Left lung (tissue), 10 donors: Measurements from ENCODE around the gene HCST. TPM values are rescaled to one million over a fixed set of nuclear protein-coding genes. Genes with fewer than 3 reads are reported as not detected.

Source experiments
- ATAC-seq: fragments of 200-7000 bp; cut with Tn5 transposase; one replicate; pipeline ENCODE4 v1.9.1; 2020; ENCODE audit warnings: moderate library complexity
- DNase-seq, 4 donors: peaks; one replicate each; pipeline ENCODE4 v3.0.0-alpha.2; 2013 to 2020
- H3K27ac ChIP-seq, 2 donors: fragments of 200-600 bp; sonication (generic) in 1 of 2; one replicate each; pipeline versions ENCODE4 v1.5.0 to v1.8.0; 2020 to 2021
- H3K27me3 ChIP-seq, 2 donors: fragments of 200-600 bp; sonication (generic) in 1 of 2; one replicate each; pipeline versions ENCODE4 v1.5.0 to v1.8.0; 2020 to 2021
- H3K36me3 ChIP-seq, 2 donors: fragments of 200-600 bp; sonication (generic) in 1 of 2; one replicate each; pipeline versions ENCODE4 v1.5.0 to v1.8.0; 2020 to 2021
- H3K4me1 ChIP-seq, 2 donors: fragments of 200-600 bp; one replicate each; pipeline ENCODE4 v1.8.0; 2021
- H3K4me3 ChIP-seq, 2 donors: fragments of 200-600 bp; sonication (generic) in 1 of 2; one replicate each; pipeline versions ENCODE4 v1.5.0 to v1.8.0; 2020 to 2021; ENCODE audit warnings: mild to moderate bottlenecking in 1 of 2
- H3K9me3 ChIP-seq, 2 donors: fragments of 200-600 bp; sonication (generic) in 1 of 2; one replicate each; pipeline versions ENCODE4 v1.5.0 to v1.8.0; 2020 to 2021
- intact Hi-C, 2 donors: fragments of 100-400 bp; cut with DNase I; formaldehyde crosslinking; loops; one replicate each; pipeline versions ENCODE4 v1.11.2 to v1.14.2; 2022
- polyA plus RNA-seq, 6 donors: library from polyadenylated mRNA; unstranded; fragments of 120-200 nt; gene quantifications; one replicate each; pipeline ENCODE4 v1.2.1, GENCODE V29; 2013; ENCODE audit not compliant: insufficient read length in 6 of 6
- total RNA-seq, 2 donors: library from RNA; stranded (reverse); fragmentation: NEBNext Ultra II Directional; extraction: Animal tissue kit (Norgen Biotek cat#: 25700); gene quantifications; one replicate each; pipeline ENCODE4 v1.2.1, GENCODE V29; 2021
- TF ChIP-seq, protein P1 (sequence below), 2 donors: fragments of 200-600 bp; sonication (generic) in 1 of 2; IDR thresholded peaks; one replicate each; pipeline versions ENCODE4 v1.5.0 to v1.8.0; 2021; ENCODE audit warnings: antibody characterized with exemption in 2 of 2
- donor health status: DM: no; HTN: yes; CAD: no.
- donor health status: DM: no; HTN: no; CAD: no.

HCST gene
- total and polyA plus RNA-seq, 8 donors, result 3.6 to 26.0 (median 4.9) TPM

DNA sequence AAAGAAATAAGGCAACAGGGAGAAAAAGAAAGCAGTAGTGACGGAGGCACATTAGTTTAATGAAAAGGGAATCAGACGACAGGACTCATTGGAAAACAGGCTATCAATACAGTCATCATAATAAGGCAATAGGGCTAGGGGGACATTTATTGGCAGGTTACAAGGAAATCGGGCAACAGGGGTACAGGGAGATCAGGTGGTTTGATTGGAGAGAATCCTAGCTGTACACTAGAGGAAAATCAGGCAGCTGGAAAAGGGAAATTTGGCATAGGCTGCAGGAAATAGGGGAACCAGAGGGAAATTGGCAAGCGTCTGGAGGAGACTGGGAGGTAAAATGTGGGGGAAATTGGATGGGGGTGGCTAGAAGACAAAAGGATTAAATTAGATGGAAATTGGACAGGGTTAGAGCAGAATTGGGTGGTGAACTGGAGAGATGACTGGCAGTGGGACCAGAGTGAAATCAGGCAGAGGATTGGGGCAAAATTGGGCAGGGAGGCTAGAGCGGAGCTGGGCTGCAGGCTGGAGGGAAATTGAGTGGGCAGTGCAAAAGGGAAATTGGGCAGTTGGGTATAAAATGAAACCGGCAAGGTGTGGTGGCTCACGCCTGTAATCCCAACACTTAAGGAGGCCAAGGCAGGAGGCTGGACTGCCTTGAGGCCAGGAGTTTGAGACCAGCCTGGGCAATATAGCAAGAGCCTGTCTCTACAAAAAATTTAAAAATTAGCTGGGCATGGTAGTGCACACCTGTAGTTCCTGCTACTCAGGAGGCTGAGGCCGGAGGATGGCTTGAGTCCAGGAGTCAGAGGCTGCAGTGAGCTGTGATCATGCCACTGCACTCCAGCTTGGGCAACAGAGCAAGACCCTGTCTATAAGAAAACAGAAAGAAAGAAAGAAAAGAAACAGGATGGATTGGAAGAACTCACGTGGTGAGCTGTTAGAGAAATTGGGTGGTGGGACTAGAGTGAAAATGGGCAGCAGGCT, 41.3 kb downstream of the HCST start:
- peaks cover 0 to 29% of the 10 kb centered on the region in 2 donors for H3K36me3 ChIP-seq
- intact Hi-C loops, result no loop called here
- no peaks in the 10 kb centered on the region for H3K27me3 ChIP-seq
- H3K27ac ChIP-seq, result no peak overlapping the region
- TF ChIP-seq, protein P1, sequence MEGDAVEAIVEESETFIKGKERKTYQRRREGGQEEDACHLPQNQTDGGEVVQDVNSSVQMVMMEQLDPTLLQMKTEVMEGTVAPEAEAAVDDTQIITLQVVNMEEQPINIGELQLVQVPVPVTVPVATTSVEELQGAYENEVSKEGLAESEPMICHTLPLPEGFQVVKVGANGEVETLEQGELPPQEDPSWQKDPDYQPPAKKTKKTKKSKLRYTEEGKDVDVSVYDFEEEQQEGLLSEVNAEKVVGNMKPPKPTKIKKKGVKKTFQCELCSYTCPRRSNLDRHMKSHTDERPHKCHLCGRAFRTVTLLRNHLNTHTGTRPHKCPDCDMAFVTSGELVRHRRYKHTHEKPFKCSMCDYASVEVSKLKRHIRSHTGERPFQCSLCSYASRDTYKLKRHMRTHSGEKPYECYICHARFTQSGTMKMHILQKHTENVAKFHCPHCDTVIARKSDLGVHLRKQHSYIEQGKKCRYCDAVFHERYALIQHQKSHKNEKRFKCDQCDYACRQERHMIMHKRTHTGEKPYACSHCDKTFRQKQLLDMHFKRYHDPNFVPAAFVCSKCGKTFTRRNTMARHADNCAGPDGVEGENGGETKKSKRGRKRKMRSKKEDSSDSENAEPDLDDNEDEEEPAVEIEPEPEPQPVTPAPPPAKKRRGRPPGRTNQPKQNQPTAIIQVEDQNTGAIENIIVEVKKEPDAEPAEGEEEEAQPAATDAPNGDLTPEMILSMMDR (IDR thresholded peaks at IDR 0.05), result no peak
- H3K9me3 ChIP-seq, result no peaks in the 10 kb centered on the region
- no peak overlapping the region for H3K4me3 ChIP-seq
- peak in 1 of 4 donors; percentile 11 for DNase-seq
- no peaks in the 10 kb centered on the region for H3K4me1 ChIP-seq
- ATAC-seq, result no peak

DNA sequence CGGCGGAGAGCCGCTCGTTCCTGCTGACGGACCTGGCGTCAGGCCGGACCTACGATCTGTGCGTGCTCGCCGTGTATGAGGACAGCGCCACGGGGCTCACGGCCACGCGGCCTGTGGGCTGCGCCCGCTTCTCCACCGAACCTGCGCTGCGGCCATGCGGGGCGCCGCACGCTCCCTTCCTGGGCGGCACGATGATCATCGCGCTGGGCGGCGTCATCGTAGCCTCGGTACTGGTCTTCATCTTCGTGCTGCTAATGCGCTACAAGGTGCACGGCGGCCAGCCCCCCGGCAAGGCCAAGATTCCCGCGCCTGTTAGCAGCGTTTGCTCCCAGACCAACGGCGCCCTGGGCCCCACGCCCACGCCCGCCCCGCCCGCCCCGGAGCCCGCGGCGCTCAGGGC, 42.2 kb downstream of the HCST start:
- H3K27me3 ChIP-seq, result no peaks in the 10 kb centered on the region
- intact Hi-C loops, result no loop called here
- no peak overlapping the region for H3K27ac ChIP-seq
- no peak overlapping the region for H3K4me3 ChIP-seq
- no peaks in the 10 kb centered on the region for H3K9me3 ChIP-seq
- TF ChIP-seq, protein P1 (IDR thresholded peaks at IDR 0.05), result no peak
- ATAC-seq (no peak), DNase-seq (peak in 1 of 4 donors; percentile 77)
- H3K4me1 ChIP-seq, result no peaks in the 10 kb centered on the region
- peaks cover 0 to 26% of the 10 kb centered on the region in 2 donors for H3K36me3 ChIP-seq

DNA sequence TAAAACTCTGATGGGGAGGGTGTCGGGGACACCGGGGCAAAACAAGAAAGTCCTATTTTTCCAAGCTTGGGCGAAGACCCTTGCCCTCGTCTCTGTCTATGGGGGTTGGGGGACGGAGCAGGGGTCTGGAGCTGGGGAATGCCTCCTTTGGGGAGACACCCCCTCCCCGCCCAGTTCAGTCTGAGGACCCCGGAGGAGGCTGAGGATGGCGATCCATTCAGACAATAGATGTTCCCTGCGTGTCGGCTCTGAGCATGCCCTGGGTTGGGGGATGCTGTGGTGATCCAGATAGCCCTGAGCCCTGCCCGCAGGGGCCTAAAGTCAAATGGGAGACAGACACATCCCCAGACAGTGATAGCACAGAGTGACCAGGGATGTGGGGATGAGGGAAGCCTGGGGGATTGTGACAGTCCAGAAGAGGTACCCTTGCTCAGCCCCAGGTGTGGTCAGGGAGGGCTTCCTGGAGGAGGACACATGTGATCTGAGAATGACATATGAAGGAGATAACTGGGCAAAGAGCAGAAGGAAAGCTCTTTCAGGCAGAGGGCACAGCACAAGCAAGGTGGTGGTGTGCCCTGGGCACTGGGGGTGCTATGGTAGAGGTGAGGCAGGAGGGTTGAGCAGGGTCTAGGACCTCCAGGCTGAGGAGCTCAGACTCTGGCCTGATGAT, 42.9 kb downstream of the HCST start:
- peaks cover 0 to 19% of the 10 kb centered on the region in 2 donors for H3K36me3 ChIP-seq
- DNase-seq (peak in 1 of 4 donors; percentile 39), ATAC-seq (no peak)
- TF ChIP-seq, protein P1 (IDR thresholded peaks at IDR 0.05), result no peak
- H3K27me3 ChIP-seq, result no peaks in the 10 kb centered on the region
- no peak overlapping the region for H3K27ac ChIP-seq
- intact Hi-C loops, result no loop called here
- H3K4me3 ChIP-seq, result no peak overlapping the region
- no peaks in the 10 kb centered on the region for H3K9me3 ChIP-seq
- H3K4me1 ChIP-seq, result no peaks in the 10 kb centered on the region

DNA sequence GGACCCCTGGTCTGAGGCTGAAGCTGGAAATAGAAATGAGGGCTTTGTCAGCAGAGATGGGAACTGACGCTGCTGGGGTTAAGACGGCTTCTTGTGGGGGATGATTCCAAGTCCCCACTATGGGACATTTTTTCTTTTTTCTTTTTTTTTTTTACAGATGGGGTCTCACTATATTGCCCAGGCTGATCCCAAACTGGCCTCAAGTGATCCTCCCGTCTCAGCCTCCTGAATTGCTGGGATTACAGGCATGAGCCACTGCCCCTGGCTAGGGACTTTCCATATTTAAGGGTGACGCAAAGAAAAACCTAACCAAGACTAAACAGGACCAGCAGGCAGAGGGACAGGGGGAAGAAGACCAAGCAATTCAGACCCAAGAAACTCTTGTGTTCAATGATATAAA, 43.9 kb downstream of the HCST start:
- ATAC-seq, result no peak
- Histone ChIP-seq H3K4me3 (no peak overlapping the region), H3K4me1 (no peaks in the 10 kb centered on the region), H3K27ac (no peak overlapping the region), H3K27me3 (no peaks in the 10 kb centered on the region), H3K36me3 (peaks cover 0 to 11% of the 10 kb centered on the region in 2 donors), H3K9me3 (no peaks in the 10 kb centered on the region)
- TF ChIP-seq, protein P1 (IDR thresholded peaks at IDR 0.05), result no peak
- intact Hi-C loops, result no loop called here
- DNase-seq, result no peak

- TF ChIP-seq, protein P1 (IDR thresholded peaks at IDR 0.05), result no peak
- Histone ChIP-seq H3K4me3 (no peak overlapping the region), H3K27ac (no peak overlapping the region), H3K4me1 (peaks cover 0 to 17% of the 10 kb centered on the region in 2 donors), H3K27me3 (no peaks in the 10 kb centered on the region), H3K36me3 (peaks cover 0 to 7% of the 10 kb centered on the region in 2 donors), H3K9me3 (no peaks in the 10 kb centered on the region)
- DNase-seq (no peak), ATAC-seq (no peak)
- intact Hi-C loops, result no loop called here
These were observed 46.8 kb downstream of the HCST start for GRCh38 chr19:35949131-35949530.
